Caco-2 (cell line): Measurements from ENCODE around the gene VSIR. TPM values are rescaled to one million over a fixed set of nuclear protein-coding genes. Genes with fewer than 3 reads are reported as not detected.
A peak's percentile ranks its signal among the peaks of the same experiment; 100 is the strongest.

Experiments used
- BruUV-seq: library from RNA; stranded (reverse); fragments of 400-500 nt; replicated peaks from 2 replicates; lab custom pipeline; 2021; lab: Mats Ljungman, UMichigan
- CTCF ChIA-PET: fragments of 300-600 bp; sonication (Branson Sonifier 250); formaldehyde crosslinking; loops from one replicate; lab custom pipeline; 2022; ENCODE audit warnings: antibody characterized with exemption; lab: Charles Lee
- POLR2A ChIA-PET: fragments of 300-600 bp; sonication (Branson Sonifier 250); formaldehyde crosslinking; loops from one replicate; lab custom pipeline; 2022; ENCODE audit warnings: antibody characterized with exemption; lab: Charles Lee
- DNase-seq, 2 experiments: peaks; one replicate each; pipeline versions ENCODE4 v3.0.0 to v3.0.0-alpha.2; 2020 to 2022
- H3K27me3 ChIP-seq: replicated peaks from 2 replicates; pipeline ENCODE4 v1.6.0; 2011; ENCODE audit warnings: low read length; ENCODE audit not compliant: control insufficient read depth, insufficient read depth
- H3K36me3 ChIP-seq: 2 replicates; pipeline ENCODE4 v1.5.1; 2011; ENCODE audit warnings: low read length; ENCODE audit not compliant: control insufficient read depth, insufficient read depth
- H3K4me1 ChIP-seq: fragments of 250-450 bp; sonication (Bioruptor Pico); 2 replicates; pipeline ENCODE4 v1.5.1; 2020; ENCODE audit warnings: mild to moderate bottlenecking
- H3K4me3 ChIP-seq: 2 replicates; pipeline ENCODE4 v1.5.1; 2011; ENCODE audit warnings: low read depth, mild to moderate bottlenecking, control low read depth, low read length
- H3K9me3 ChIP-seq: fragments of 250-450 bp; sonication (Bioruptor Pico); 2 replicates; pipeline ENCODE4 v1.5.1; 2020; ENCODE audit warnings: mild to moderate bottlenecking, moderate library complexity
- H3K27ac Mint-ChIP-seq: one replicate; pipeline ENCODE4 v1.8.0; 2022; ENCODE audit warnings: mixed read lengths; ENCODE audit not compliant: unreplicated experiment
- H3K27me3 Mint-ChIP-seq: one replicate; pipeline ENCODE4 v1.8.0; 2022; ENCODE audit warnings: mixed read lengths; ENCODE audit not compliant: insufficient read depth, unreplicated experiment
- H3K36me3 Mint-ChIP-seq: one replicate; pipeline ENCODE4 v1.8.0; 2022; ENCODE audit warnings: mild to moderate bottlenecking, mixed read lengths; ENCODE audit not compliant: insufficient read depth, unreplicated experiment
- H3K4me1 Mint-ChIP-seq: one replicate; pipeline ENCODE4 v1.8.0; 2022; ENCODE audit warnings: low read depth, mixed read lengths; ENCODE audit not compliant: unreplicated experiment
- H3K4me3 Mint-ChIP-seq: one replicate; pipeline ENCODE4 v1.8.0; 2022; ENCODE audit warnings: mild to moderate bottlenecking, moderate library complexity, mixed read lengths; ENCODE audit not compliant: unreplicated experiment
- H3K9me3 Mint-ChIP-seq: one replicate; pipeline ENCODE4 v1.8.0; 2022; ENCODE audit warnings: mixed read lengths; ENCODE audit not compliant: unreplicated experiment
- intact Hi-C: fragments of 100-400 bp; cut with micrococcal nuclease; formaldehyde crosslinking; loops from one replicate; pipeline ENCODE4 v1.10.0; 2022; ENCODE audit not compliant: unreplicated experiment
- total RNA-seq: library from RNA; stranded (reverse); gene quantifications from 2 replicates; pipeline ENCODE4 v1.2.3, GENCODE V29; 2022
- TF ChIP-seq, protein P1 (sequence below), 2 experiments: fragments of 200-600 bp in 1 of 2; IDR thresholded peaks; 1 replicate in 1 of 2; 2 replicates in 1 of 2; pipeline versions ENCODE4 v1.5.1 to v1.8.0; 2011 to 2022; ENCODE audit warnings: antibody characterized with exemption in 1 of 2, control low read depth in 1 of 2, inconsistent platforms in 1 of 2, low read depth in 1 of 2, low read length in 1 of 2, mild to moderate bottlenecking in 1 of 2, moderate library complexity in 1 of 2; ENCODE audit not compliant: insufficient read depth in 1 of 2, severe bottlenecking in 1 of 2, unreplicated experiment in 1 of 2

The VSIR gene
- total RNA-seq, 1 experiment from 2014 or later = 44.0 TPM

DNA sequence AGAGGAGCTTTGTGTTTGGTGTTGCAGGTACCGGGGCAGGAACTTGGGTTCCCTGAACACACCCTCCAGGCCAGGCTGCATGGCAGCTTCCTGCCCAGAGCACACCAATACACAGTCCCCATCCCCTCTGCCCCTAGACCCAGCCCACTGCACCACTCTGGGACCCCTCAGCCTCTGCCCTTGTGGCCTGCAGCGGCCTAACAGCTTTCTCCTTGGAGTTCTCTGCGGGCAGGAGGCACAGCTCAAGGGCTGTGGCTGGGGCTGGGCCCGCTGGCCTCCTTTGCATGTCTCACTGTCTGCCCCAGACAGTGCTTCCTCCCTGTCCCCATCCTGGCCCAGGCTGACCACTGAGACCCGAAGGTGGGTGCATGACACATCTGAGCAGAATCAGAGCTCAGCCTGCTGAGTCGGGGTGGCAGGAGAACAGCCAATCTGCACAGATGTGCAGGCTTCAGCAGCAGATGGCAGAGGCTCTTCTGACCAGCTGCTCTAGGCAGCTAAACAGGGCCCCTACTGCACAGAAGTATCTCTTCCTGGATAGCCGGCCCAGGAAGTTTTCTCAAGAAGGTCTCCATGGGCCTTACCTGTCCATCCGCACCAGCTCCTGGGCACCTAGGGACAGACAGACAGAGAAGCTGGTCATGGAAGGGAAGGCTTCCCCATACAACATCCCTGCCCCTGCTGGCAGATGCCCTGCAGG, 20.8 kb downstream of the VSIR start:
- peaks cover 41% of the 10 kb centered on the region for H3K4me1 Mint-ChIP-seq
- DNase-seq = no peak
- no peaks in the 10 kb centered on the region for H3K9me3 ChIP-seq
- no peaks in the 10 kb centered on the region for H3K9me3 Mint-ChIP-seq
- H3K36me3 Mint-ChIP-seq = peaks cover 27% of the 10 kb centered on the region
- H3K27me3 Mint-ChIP-seq = no peaks in the 10 kb centered on the region
- H3K4me3 Mint-ChIP-seq = peak overlapping the region; percentile 46
- intact Hi-C loops = loop anchor here (1.0 to 2.0 kb wide), 3 partner anchors 14 to 21 kb away; partner anchors contain the start of gene VSIR
- H3K27ac Mint-ChIP-seq = peak overlapping the region; percentile 88
- peaks cover 40% of the 10 kb centered on the region for H3K4me1 ChIP-seq
- no peaks in the 10 kb centered on the region for H3K27me3 ChIP-seq
- CTCF ChIA-PET = interaction anchor here (0.7 to 1.5 kb wide), 5 partner anchors 14 to 60 kb away, joined by 3 to 9 read pairs (median 4); partner anchors contain the start of gene VSIR
- peaks cover 1% of the 10 kb centered on the region; the same call in 1 of the 2 replicates for H3K36me3 ChIP-seq
- H3K4me3 ChIP-seq = no peak overlapping the region
- TF ChIP-seq, protein P1, sequence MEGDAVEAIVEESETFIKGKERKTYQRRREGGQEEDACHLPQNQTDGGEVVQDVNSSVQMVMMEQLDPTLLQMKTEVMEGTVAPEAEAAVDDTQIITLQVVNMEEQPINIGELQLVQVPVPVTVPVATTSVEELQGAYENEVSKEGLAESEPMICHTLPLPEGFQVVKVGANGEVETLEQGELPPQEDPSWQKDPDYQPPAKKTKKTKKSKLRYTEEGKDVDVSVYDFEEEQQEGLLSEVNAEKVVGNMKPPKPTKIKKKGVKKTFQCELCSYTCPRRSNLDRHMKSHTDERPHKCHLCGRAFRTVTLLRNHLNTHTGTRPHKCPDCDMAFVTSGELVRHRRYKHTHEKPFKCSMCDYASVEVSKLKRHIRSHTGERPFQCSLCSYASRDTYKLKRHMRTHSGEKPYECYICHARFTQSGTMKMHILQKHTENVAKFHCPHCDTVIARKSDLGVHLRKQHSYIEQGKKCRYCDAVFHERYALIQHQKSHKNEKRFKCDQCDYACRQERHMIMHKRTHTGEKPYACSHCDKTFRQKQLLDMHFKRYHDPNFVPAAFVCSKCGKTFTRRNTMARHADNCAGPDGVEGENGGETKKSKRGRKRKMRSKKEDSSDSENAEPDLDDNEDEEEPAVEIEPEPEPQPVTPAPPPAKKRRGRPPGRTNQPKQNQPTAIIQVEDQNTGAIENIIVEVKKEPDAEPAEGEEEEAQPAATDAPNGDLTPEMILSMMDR (IDR thresholded peaks at IDR 0.05; ENCODE audit: insufficient read depth in 1 of 2, low read depth in 1 of 2, low read length in 1 of 2, severe bottlenecking in 1 of 2, unreplicated experiment in 1 of 2) = no peak
- no TSS peak for BruUV-seq
- POLR2A ChIA-PET = interaction anchor here (0.9 kb wide), 1 partner anchor 14 kb away, joined by 3 read pairs; no protein-coding TSS in a partner anchor

DNA sequence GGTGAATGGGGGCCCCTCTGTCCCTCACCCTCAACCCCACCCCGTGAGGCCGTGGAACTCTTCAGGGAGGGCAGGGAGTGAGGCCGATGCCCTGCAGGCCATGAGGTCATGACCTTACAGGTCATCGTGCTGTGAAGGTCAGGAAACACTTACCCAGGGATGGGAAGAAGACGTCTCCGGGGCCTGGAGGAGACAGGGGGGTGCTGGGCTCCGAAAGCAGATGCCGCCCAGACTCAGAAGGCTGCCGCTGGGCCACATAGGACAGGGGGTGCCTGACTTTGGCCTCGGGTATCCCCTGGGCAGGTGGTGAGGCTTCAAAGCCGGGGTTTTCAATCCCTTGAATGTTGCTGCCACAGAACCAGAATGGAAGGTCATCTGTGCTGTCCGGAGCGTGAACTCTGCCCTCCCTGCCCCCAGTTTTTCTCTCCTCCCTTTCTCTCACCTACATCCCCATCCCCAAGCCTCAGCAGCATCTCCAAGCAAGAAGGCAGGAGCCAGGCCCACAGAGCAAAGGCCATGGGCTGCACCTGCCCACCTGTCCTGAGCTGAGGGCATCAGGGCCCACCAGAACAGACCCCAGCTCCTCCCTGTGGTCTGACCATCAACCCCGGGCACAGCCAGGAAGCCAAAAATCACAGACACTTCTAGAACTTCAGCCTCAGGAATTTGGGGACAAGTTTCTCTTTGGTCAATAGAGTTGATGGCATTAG, 21.6 kb downstream of the VSIR start:
- no peaks in the 10 kb centered on the region for H3K9me3 ChIP-seq
- no peaks in the 10 kb centered on the region for H3K27me3 ChIP-seq
- no TSS peak for BruUV-seq
- CTCF ChIA-PET = interaction anchor here (0.7 to 1.5 kb wide), 4 partner anchors 15 to 60 kb away, joined by 3 to 6 read pairs (median 4); no protein-coding TSS in a partner anchor
- no peaks in the 10 kb centered on the region for H3K27me3 Mint-ChIP-seq
- H3K4me3 ChIP-seq = no peak overlapping the region
- H3K4me1 Mint-ChIP-seq = peaks cover 47% of the 10 kb centered on the region
- no peak overlapping the region for H3K4me3 Mint-ChIP-seq
- H3K9me3 Mint-ChIP-seq = no peaks in the 10 kb centered on the region
- H3K4me1 ChIP-seq = peaks cover 48% of the 10 kb centered on the region
- POLR2A ChIA-PET = no interaction called here
- H3K36me3 Mint-ChIP-seq = peaks cover 27% of the 10 kb centered on the region
- TF ChIP-seq, protein P1 (IDR thresholded peaks at IDR 0.05; ENCODE audit: insufficient read depth in 1 of 2, low read depth in 1 of 2, low read length in 1 of 2, severe bottlenecking in 1 of 2, unreplicated experiment in 1 of 2) = no peak
- H3K27ac Mint-ChIP-seq = no peak overlapping the region
- intact Hi-C loops = loop anchor here (2.0 kb wide), 1 partner anchor 19 kb away; no protein-coding TSS in a partner anchor
- no peak for DNase-seq
- H3K36me3 ChIP-seq = peaks cover 1% of the 10 kb centered on the region; the same call in 1 of the 2 replicates

DNA sequence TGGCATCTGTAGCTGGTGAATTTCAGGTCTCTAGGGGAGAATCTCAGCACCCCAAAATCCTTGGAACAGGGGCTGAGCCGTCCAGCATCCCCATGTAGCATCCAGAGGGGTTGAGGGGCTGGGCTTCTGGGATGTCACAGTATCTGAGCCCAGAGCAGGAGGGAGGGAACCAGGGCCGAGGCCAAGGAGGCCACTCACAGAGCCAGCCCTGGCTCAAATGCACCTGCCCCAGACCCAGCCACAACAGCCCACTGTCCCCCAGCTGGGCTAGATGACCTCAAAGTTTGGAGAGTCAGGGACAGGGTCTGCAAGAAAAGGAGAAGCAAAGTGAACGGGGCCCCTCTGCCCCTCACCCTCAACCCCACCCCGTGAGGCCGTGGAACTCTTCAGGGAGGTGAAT, 22.3 kb downstream of the VSIR start:
- no TSS peak for BruUV-seq
- DNase-seq = no peak
- no peak overlapping the region for H3K4me3 Mint-ChIP-seq
- Histone ChIP-seq H3K27me3 (no peaks in the 10 kb centered on the region), H3K36me3 (peaks cover 1% of the 10 kb centered on the region; the same call in 1 of the 2 replicates), H3K4me3 (no peak overlapping the region), H3K4me1 (peaks cover 53% of the 10 kb centered on the region), H3K9me3 (no peaks in the 10 kb centered on the region)
- H3K27me3 Mint-ChIP-seq = no peaks in the 10 kb centered on the region
- H3K9me3 Mint-ChIP-seq = no peaks in the 10 kb centered on the region
- POLR2A ChIA-PET = no interaction called here
- intact Hi-C loops = no loop called here
- TF ChIP-seq, protein P1 (IDR thresholded peaks at IDR 0.05; ENCODE audit: insufficient read depth in 1 of 2, low read depth in 1 of 2, low read length in 1 of 2, severe bottlenecking in 1 of 2, unreplicated experiment in 1 of 2) = no peak
- H3K4me1 Mint-ChIP-seq = peaks cover 46% of the 10 kb centered on the region
- H3K36me3 Mint-ChIP-seq = peaks cover 27% of the 10 kb centered on the region
- CTCF ChIA-PET = no interaction called here
- H3K27ac Mint-ChIP-seq = no peak overlapping the region
